ENCODE measurements around the gene LRPAP1. TPM values are rescaled to one million over a fixed set of nuclear protein-coding genes. Genes with fewer than 3 reads are reported as not detected.

LRPAP1 gene
- total RNA-seq, 1 experiment from 2014 or later, result 110 TPM

DNA sequence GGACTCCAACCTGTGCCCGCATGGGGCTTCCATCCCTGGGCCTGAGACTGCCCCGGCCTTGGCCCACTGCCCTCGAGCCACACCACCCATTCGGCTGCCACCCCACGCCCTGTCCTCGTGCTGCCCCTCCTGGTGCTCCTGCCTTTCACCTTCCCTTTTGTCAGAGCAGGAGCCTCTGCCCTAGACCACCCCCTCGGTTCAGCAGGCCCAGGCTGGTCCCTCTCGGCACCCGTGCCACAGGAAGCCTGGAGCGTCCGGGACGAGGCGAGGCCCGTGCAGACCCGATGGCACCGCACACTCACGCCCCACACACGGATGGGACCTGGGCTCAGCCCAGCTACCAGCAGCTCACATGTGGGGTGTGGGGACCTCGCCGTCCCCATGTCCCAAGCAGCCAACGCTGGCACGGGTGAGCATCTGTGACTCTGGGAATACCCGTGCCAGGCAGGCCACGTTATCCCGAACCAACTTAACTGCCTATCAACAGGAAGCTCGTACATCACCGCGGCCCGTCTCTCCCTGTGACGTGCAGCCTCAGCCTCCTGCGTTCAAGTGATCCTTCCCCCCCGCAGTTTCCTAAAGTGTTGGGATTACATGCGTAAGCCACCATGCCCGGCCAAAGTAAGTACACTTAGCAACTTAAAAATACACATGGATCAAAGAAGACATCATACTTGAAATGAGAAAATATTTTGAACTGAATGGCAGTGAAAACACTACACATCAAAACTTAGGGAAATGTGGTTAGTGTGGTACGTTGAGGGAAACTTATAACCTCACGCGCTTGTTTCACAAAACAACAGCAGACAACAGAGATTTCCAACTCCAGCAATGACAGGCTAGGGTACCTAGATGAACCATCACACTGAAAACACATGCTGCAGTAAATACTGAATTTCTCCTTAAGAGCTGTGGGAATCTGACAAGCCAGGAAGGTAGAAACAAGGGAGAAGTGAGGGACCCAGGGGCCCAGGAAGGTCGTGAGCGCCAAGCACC, 29.0 kb downstream of the LRPAP1 start:
- TF ChIP-seq, protein P1, sequence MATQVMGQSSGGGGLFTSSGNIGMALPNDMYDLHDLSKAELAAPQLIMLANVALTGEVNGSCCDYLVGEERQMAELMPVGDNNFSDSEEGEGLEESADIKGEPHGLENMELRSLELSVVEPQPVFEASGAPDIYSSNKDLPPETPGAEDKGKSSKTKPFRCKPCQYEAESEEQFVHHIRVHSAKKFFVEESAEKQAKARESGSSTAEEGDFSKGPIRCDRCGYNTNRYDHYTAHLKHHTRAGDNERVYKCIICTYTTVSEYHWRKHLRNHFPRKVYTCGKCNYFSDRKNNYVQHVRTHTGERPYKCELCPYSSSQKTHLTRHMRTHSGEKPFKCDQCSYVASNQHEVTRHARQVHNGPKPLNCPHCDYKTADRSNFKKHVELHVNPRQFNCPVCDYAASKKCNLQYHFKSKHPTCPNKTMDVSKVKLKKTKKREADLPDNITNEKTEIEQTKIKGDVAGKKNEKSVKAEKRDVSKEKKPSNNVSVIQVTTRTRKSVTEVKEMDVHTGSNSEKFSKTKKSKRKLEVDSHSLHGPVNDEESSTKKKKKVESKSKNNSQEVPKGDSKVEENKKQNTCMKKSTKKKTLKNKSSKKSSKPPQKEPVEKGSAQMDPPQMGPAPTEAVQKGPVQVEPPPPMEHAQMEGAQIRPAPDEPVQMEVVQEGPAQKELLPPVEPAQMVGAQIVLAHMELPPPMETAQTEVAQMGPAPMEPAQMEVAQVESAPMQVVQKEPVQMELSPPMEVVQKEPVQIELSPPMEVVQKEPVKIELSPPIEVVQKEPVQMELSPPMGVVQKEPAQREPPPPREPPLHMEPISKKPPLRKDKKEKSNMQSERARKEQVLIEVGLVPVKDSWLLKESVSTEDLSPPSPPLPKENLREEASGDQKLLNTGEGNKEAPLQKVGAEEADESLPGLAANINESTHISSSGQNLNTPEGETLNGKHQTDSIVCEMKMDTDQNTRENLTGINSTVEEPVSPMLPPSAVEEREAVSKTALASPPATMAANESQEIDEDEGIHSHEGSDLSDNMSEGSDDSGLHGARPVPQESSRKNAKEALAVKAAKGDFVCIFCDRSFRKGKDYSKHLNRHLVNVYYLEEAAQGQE (IDR thresholded peaks at IDR 0.05; ENCODE audit: insufficient read depth in 1 of 2, low read depth in 2 of 2, low read length in 1 of 2), result no peak
- no peak for TF ChIP-seq POLR2AphosphoS5 (IDR thresholded peaks at IDR 0.05; ENCODE audit: low read depth, low read length)
- no peak for TF ChIP-seq TCF7L2 (IDR thresholded peaks at IDR 0.05; ENCODE audit: low read depth, low read length)
- TF ChIP-seq, protein P2, sequence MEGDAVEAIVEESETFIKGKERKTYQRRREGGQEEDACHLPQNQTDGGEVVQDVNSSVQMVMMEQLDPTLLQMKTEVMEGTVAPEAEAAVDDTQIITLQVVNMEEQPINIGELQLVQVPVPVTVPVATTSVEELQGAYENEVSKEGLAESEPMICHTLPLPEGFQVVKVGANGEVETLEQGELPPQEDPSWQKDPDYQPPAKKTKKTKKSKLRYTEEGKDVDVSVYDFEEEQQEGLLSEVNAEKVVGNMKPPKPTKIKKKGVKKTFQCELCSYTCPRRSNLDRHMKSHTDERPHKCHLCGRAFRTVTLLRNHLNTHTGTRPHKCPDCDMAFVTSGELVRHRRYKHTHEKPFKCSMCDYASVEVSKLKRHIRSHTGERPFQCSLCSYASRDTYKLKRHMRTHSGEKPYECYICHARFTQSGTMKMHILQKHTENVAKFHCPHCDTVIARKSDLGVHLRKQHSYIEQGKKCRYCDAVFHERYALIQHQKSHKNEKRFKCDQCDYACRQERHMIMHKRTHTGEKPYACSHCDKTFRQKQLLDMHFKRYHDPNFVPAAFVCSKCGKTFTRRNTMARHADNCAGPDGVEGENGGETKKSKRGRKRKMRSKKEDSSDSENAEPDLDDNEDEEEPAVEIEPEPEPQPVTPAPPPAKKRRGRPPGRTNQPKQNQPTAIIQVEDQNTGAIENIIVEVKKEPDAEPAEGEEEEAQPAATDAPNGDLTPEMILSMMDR (IDR thresholded peaks at IDR 0.05), result no peak
- TF ChIP-seq SIN3A (IDR thresholded peaks at IDR 0.05; ENCODE audit: borderline replicate concordance, insufficient read depth, low read depth, low read length), result no peak
- Histone ChIP-seq H3K9me3 (ENCODE audit: control insufficient read depth, insufficient read depth, low read depth, low read length) (no peaks in the 10 kb centered on the region), H3K27me3 (ENCODE audit: control insufficient read depth, insufficient read depth, low read length) (no peaks in the 10 kb centered on the region), H3K36me3 (ENCODE audit: control insufficient read depth, insufficient read depth, low read length) (no peaks in the 10 kb centered on the region), H3K4me1 (ENCODE audit: control insufficient read depth, insufficient read depth, low read length) (no peaks in the 10 kb centered on the region), H3K4me3 (ENCODE audit: low read depth in 2 of 2, low read length in 2 of 2) (no peak overlapping the region), H3K27ac (ENCODE audit: low read length) (no peak overlapping the region)
- in situ Hi-C loops (cut with HindIII; ENCODE audit: low pct_unique_long_range_greater_than_20kb, low sequenced_read_pairs) (no loop called here), intact Hi-C loops (cut with micrococcal nuclease; ENCODE audit: unreplicated experiment) (no loop called here)
- BruUV-seq (replicated peaks), result no TSS peak
- POLR2A ChIA-PET, result no interaction called here
- DNase-seq (ENCODE audit: low read depth, low spot score), result no peak
- CTCF ChIA-PET, result no interaction called here
- no peak for ATAC-seq

DNA sequence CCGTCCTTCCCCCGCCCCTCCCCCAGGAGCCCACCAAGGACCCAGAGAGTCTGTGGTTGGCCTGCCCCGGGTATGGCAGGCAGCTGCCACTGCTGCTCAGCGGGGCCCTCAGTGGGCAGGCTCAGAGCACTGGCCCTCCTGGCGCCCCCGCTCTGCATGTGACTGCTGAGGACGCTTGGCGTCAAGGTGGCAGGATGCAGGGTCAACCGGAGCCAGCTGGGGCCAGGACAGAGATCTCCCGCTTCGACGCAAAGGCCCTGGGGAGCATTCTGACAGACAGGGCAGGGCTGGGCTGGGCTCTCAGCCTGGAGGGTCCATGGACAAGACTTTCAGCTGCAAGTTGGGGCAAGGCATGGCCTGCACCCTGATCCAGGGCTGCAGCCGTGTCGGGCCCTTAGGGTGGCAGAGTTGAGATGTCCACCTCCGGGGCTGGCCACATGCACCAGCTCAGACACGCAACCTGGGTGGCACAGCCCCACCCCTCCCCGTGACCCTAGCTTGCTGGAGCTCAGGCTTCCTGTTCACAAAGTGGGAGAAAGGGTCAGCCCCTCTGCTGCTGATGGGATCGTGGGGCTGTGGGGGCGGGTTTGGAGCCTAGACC, 30.3 kb downstream of the LRPAP1 start:
- Histone ChIP-seq H3K4me1 (ENCODE audit: control insufficient read depth, insufficient read depth, low read length) (no peaks in the 10 kb centered on the region), H3K36me3 (ENCODE audit: control insufficient read depth, insufficient read depth, low read length) (no peaks in the 10 kb centered on the region), H3K9me3 (ENCODE audit: control insufficient read depth, insufficient read depth, low read depth, low read length) (no peaks in the 10 kb centered on the region), H3K27ac (ENCODE audit: low read length) (no peak overlapping the region), H3K27me3 (ENCODE audit: control insufficient read depth, insufficient read depth, low read length) (no peaks in the 10 kb centered on the region), H3K4me3 (ENCODE audit: low read depth in 2 of 2, low read length in 2 of 2) (no peak overlapping the region)
- TF ChIP-seq POLR2AphosphoS5 (IDR thresholded peaks at IDR 0.05; ENCODE audit: low read depth, low read length), result no peak
- TF ChIP-seq, protein P1 (IDR thresholded peaks at IDR 0.05; ENCODE audit: insufficient read depth in 1 of 2, low read depth in 2 of 2, low read length in 1 of 2), result no peak
- TF ChIP-seq, protein P2 (IDR thresholded peaks at IDR 0.05), result no peak
- TF ChIP-seq TCF7L2 (IDR thresholded peaks at IDR 0.05; ENCODE audit: low read depth, low read length), result no peak
- no peak for TF ChIP-seq SIN3A (IDR thresholded peaks at IDR 0.05; ENCODE audit: borderline replicate concordance, insufficient read depth, low read depth, low read length)
- POLR2A ChIA-PET, result no interaction called here
- CTCF ChIA-PET, result no interaction called here
- no TSS peak for BruUV-seq (replicated peaks)
- in situ Hi-C loops (cut with HindIII; ENCODE audit: low pct_unique_long_range_greater_than_20kb, low sequenced_read_pairs), result no loop called here
- intact Hi-C loops (cut with micrococcal nuclease; ENCODE audit: unreplicated experiment), result no loop called here
- DNase-seq (ENCODE audit: low read depth, low spot score), result no peak
- no peak for ATAC-seq

All from Panc1 (cell line).